Measurements from ENCODE around the gene CITED2.

Gene CITED2

DNA sequence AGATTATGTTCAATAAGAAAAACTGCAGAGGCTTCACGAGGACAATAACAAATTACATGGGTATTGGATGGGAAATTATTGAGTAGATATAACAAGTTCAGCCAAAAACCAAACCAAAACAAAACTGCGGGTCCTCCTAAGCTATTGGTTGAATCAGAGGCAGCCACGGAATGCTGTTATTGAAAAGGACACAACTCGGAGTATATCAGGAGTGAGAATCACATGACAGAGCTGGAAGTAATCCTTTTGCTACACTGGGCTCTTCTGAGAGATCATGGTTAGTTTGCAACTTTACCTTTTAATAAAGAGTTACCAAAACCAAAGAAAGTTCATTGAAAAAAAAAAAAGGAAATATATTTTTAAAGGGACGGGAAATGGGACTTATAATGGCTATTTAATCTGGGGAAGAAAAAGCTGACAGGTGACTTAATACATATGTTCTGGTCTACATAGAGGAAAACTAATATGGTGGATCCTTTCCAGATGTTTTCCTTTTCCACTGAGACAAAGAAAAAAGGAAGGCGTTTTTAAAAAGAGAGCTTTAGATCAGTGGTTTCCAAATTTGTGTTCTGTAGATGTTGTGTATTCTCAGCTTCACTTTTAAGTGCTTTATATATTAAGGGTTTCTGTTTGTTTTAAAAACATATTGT, 6.9 kb upstream of the CITED2 start:
- DNase-seq, result no peak

DNA sequence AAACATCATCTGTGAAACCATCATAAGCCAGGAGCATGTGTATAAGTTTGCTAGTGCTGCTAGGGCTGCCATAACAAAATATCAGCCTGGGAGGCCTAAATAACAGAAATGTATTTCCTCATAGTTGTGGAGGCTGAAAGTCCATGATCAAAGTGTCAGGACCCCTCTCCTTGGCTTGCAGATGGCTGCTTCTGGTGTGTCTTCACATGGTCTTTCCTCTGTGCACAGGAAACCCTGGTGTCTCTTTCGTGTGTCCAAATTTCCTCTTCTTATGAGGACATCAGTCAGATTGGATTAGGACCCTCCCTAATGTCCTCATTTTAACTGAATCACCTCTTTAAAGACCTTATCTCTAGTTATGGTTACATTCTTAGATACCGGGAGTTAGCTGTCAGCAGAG, 6.2 kb upstream of the CITED2 start:
- no peak for DNase-seq

DNA sequence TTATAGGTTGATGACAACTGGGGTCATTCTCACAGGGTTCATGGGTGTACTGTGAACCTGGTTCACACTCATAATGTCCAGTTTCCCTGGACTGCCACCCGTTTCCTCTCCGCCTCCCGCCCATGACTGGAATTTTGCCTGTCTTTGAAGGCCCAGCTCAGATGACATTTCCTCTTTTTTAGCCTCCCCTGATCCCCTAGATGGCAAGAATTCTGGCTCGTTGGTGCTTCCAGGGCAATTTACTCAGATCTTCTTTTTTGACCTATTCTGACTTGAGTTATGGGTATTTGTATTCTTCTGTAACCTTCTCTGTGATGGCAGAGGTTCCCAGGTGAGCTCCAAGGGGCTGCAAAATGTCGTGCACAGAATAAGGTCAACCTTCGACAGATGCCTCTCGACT, 5.7 kb upstream of the CITED2 start:
- DNase-seq, result no peak

DNA sequence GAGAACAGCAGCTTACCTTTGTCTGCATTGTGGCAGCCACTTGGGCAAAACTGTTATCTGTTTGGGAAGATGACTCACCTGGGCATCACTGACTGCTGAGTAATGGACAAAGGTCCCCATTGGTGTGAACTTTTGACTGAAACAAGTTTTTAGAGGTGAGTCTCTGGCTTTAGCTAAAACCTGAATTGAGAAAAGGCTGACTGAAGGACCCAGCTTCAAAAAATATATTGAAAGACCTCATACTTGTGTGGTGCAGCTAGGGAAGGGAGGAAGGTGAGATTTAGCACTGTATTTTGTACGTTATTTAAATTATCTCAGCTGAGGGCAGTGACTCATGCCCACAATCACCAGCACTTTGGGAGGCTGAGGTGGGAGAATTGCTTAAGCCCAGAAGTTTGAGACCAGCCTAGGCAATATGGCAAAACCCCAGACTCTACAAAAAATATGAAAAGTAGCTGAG, 4.5 kb upstream of the CITED2 start:
- DNase-seq, result no peak

DNA sequence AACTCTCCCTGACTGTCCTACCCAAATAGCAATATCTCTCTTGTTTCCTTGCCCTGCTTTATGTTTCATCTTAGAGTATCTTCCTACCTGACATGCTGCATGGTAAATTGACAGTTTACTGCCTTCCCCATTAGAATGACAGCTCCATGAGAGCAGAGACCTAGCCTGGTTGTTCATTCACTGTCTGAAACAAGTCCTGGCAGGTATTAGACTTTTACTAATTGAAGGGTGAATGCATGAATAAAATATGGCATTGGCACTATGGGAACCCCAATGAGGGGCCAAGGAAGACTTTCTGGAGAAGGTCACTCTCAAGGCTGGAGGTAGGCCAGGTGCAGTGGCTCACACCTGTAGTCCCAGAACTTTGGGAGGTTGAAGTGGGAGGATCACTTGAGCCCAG, 3.8 kb upstream of the CITED2 start:
- no peak for DNase-seq

DNA sequence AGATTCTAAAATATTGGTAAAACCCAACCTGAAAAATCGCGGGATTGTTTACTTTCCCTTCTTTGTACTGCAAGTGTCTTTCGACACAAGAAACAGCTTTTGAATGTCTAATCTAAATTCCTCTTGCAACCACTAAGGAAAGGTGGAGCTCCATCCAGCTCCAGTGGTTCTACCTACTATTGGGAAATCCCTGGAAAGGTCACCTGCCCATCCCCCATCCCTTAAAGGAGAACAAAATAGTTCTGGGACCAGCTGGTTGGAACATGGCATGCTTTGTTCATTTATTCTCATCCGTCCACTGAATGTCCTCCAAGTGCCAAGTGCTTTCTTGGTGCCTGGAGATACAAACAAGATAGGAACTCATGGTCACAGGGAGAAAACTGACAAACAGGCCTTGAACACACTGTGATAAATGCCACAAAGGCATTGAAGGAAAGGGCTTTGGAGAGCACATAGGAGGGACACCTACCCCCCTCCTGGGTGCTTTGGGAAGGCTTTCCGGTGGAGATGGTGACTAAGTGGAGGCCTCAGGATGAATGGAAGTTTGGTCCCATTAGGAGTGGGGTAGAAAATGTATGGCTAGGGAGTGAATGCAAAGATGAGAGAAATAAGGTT, 2.3 kb upstream of the CITED2 start:
- no peak for DNase-seq

DNA sequence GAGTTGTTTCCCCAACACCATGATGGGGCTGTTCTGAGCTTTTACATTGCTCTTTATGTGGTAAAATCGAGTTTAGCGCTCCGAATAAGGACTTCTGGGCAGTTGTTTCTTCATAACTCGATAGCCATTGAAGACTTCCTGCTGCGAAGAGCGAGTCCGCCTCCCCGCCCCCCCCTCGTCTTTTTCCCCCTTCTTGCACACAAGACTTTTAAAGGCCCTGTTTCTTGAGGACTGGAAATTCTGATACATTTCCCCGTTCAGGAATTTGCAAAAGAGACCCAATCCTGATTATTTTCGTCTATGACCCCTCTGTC, 1.5 kb upstream of the CITED2 start:
- DNase-seq, result no peak

DNA sequence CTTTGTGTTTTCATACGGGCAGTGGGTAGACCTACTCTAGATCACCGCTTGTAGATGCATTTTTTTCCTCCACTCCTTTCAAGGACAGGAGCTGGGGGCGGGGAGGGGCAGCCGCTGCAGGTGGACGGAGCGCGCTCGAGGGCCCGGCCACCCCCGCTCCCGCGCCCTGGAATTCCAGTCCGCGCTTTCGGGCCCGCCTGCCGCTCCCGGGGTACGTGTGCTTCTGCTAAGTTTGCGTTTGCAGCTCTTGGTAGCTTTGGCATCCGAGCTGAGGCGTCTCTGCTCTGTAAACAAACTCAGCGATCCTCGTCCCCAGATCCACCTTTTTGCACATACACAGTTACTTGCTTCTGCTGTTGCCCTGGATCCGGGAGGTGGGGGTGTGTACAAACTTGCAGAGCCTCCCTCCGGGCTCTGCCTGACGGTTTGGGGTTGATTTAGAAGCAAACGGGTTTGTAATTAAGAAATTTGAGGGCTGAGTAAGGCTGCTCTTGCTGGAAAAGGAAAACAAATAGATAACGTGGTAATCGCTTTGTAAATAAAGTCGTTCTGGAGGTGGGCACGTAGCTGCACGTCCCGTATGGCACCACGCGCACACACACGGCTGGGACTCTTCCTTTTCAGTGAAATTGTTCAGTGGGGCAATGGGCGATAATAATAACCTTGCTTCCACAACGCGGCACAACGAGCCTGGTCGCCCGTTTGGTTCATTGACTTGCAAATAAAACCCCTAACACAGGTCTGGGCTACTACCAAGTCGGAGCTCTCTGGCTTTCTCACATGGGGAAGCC, 973 bp upstream of the CITED2 start:
- peak; percentile 89 for DNase-seq

DNA sequence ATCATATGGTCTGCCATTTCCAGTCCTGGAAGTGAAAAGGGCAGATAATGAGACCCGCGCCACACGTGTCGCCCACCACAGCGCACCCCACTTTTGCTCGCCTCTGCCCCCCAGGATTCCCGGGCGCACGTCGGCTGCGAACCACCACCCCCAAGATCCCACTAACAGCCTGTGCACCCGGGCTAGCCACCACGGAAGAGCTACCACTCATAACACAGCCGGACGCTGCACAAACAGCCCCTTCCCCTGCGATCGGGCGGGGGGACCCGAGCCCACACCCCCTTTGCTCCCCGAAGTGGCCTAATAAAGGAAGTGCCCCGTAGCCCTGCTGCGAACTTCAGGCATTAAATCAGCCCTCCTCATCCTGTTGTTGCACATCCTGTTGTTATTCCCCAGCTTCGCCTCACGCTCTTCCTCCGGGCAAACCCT, 506 bp downstream of the CITED2 start:
- no peak for DNase-seq

DNA sequence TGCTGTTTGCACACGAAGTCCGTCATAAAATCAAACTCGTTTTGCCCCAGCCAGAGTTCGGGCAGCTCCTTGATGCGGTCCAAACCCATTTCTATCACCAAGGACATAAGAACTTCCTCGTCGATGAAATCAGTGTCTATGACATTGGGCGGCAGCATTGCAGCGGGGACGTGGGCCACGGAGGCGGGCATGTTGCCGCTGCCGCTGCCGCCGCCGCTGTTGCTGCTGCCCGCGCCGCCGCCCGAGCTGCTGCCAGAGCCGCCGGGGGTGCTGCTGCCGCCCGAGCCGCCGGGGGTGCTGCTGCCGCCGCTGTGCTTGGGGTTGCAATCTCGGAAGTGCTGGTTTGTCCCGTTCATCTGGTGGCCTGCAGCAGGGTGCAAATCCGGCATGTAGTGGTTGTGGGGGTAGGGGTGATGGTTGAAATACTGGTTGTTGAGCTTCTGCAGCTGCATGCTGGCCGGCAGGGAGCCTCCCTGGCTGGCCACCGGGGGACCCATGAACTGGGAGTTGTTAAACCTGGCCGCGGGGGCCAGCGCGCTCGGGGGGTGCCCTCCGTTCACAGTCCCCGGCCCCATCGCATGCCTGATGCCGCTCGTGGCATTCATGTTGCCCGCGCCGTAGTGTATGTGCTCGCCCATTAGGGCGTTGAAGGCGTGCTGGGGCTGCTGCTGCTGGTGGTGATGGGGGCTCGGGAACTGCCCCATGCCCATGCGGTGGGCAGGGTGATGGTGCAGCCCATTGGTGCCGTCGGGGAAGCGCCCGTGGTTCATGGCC, 1.1 kb downstream of the CITED2 start:
- peak; percentile 35 for DNase-seq

DNA sequence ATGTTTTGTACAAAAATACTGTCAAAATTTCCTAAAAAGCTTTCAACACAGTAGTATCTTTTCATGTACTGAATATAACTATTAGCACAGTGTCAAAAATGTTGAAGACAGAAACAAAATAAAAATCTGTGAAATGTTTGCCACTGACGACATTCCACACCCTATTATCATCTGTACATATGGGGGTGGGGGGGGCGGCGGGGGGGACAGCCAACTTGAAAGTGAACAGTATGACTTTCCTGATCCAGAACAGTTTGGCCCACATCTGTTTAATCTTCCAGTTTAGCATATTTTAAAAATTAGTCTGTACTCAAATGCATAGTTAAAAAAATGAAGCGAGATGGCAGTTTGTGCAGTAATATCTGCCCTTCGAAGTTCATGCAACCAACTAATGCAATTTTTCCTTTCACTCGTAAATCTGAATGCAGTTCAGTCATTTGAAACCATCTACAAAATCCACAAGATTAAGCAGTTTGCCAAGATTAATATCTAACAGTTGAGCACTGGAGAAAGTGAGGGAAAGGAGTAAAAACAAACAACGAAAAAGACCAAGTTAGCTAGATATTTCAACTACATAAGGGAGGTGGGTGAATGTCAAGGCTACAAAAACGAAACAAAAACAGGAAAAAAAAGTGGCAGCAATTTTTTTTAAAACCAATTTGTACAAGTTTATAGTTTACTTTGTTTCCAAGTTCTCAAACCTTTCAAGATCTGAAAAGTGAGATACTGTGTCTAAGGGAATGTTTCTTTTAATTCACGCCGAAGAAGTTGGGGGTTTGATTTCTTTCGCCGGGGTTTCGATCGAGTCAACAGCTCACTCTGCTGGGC, 1.9 kb downstream of the CITED2 start:
- no peak for DNase-seq

DNA sequence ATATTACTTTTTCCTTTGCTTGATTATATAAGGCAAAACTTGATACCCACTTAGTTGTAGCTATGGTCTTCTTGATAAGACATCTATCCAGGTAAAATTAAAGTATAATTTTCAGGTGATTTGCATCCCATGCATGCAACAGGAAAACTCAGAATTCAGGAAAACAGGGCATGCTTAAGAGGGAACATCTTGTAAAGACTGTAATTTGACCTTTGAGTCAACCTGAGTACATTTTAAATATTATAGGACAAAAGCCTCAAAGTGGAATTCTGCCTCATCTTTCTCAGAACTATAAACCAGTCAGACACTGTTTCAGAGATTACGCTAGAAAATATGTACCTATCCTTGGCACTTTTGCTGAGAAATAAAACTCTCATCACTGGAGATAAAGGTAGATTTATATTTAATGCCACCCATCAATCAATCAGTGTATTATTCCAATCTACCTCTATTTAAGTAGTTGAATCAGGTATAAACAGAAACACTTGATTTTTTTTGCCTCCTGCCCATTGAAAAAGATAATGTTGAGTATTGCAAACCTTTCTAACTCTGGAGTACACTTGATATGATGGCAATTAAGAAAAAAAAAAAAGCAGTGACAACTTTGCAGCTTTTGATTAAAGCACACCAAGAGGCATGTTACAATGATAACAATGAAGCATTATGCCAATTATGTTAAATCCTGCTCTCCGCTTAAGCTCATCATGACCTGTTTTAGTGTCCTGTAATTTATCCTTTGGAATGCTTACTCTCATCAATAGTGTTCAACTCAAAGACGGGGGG, 2.8 kb downstream of the CITED2 start:
- no peak for DNase-seq

DNA sequence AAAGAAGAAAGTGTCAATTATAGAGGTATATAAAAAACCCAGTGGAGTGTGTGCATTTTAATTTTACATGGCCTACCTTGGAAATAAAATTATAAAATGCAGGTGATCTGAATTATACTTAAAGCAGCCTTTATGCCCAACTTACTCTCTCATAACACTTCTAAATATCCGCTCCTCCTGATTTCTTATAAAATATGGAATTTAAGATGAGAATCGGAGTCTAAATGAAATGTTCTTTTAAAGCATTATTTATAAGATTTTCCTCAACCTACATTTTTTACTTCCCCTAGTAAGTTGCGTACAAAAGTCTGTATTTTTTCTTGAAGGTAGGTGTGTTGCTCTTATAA, 3.5 kb downstream of the CITED2 start:
- no peak for DNase-seq

DNA sequence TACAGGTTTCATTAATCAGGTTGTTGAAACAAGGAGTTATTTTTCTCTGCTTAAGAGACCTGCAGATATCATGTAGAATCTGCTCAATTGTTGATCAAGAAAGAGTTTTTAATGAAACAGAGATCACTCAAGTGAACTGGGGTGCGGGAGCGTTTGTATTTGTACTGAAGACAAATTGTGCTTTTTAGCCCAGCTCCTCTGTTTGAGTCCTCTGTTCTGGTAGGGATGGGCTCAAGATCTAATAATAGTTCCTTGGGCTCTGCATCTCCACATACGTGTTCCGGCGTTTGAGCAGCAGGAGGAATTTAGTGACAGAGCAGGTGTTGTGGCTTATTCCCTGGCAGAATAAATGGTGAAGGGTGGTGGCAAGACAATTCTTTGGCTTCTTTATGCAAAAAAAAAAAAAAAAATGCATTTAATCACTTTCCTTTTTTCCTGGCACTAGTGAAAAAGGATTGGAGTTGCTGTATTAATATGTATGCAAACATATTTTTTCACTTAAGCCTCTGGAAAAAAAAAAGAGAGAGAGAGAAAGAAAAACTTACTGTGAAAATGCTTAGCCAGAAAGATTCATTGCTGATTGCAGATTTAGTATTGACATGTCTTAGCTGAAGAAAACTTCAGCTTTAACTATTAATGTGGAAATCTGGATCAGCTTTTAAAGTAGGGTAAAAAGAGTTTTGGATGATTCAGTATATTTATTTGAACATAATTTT, 4.0 kb downstream of the CITED2 start:
- no peak for DNase-seq

DNA sequence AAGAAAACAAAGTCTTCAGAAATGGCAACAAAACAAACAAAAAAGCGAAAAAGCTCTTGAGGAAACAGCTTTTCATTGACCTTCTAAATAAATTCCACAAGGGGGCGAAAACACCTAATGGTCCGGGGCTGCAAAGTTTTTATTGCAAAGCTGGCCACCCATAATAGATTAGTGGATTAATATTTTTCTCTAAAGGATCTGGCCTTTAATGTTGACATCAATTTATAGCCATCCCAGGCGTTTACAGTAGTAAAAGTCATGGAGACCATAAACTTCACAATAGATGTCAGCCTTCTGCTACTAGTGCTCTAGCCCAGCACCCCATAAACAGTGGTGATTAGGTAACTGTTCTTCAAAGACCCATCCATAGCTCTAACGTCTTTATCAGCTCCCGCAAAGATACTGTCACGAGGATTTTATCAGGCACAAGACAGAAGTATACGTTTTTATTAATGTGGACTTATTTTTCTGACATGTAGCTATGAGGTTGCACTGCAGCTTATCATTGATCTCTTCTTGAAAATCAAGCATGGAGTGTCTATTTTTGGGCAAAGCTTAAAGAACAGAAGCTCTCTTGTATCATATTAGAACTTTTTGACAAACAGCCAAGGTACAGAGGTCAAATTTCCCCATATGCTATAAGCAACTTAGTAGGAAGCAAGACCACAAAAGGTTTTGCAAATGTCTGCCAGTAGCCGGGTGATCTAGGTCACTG, 4.7 kb downstream of the CITED2 start:
- DNase-seq, result no peak

DNA sequence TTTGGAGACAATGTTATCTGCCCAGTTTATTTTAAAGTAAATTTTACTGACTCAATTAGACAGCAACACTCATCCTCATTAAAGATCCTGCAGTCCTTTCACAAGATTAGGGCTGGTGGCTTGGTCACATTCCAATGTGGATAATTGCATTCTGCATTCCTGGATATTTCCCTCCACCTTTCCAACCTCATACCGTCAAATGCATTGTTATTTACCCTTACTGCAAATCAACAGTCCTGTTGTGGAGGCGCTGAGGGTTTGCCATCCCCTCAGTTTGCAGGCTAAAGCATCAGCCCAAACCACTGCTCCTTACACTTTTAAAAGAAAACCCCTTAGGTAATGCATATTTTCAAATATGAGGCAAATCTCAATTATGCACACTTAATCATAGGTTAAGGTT, 5.4 kb downstream of the CITED2 start:
- DNase-seq, result no peak

DNA sequence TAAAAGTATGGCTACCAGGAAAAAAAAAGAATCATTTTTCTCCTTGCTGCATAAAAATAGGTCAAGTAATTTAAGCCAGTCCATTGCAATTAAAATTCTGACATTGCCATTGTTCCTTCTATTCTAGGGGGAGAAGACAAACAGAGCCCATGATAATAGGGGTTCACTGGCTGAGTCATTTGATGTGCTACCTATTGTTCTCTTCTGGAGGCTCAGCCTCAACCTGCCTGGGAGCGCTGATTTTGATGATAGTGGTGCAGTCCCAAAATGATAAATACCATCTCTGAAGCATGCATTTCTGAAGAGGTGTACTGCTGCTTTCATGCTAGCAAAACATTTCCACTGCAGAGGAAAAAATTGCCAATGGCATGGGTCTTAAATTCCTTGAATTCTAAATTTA, 5.8 kb downstream of the CITED2 start:
- no peak for DNase-seq

DNA sequence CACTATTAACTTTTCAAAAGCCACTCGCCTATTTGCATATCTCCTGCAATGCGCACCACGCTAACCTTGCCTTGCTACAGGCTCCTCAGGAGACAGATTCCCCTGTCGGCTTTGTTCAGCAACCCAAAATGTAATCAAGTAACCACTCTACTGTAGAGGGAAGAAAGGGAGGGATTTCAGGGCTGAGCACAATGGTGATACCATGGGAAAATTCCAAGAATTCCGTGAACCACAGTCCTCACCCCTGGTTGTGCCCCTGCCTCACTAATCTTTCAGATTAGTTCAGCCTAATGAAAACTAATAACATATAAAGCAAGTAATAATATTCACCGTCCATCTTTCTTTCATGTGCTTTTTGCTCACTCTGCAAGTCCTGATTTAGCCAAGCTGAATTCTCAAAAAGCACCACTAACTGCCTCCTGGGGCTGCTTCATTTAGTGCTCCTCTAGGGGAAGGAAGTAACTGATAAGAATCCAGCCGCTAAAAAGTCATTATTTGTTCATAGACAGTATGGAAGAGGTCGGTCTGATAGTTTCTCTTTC, 6.6 kb downstream of the CITED2 start:
- no peak for DNase-seq

DNA sequence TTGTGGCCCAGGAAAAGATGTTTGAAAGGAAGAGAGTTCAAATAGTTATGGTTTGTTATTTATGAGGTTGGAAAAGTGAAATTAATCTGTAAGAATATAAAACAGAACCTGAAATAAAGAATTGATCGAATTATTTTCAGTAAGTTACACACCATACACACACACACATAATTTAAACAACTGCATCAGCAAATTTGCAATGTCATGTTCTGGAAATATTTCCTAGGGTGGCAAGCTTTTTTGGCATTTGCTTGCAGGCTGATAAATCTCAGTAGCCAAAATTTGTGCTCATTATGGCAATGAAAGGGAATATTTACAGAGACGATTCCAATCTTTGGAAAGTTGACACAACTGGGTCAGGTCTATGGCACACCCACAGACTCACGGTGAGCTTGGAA, 9.5 kb downstream of the CITED2 start:
- DNase-seq, result no peak

DNA sequence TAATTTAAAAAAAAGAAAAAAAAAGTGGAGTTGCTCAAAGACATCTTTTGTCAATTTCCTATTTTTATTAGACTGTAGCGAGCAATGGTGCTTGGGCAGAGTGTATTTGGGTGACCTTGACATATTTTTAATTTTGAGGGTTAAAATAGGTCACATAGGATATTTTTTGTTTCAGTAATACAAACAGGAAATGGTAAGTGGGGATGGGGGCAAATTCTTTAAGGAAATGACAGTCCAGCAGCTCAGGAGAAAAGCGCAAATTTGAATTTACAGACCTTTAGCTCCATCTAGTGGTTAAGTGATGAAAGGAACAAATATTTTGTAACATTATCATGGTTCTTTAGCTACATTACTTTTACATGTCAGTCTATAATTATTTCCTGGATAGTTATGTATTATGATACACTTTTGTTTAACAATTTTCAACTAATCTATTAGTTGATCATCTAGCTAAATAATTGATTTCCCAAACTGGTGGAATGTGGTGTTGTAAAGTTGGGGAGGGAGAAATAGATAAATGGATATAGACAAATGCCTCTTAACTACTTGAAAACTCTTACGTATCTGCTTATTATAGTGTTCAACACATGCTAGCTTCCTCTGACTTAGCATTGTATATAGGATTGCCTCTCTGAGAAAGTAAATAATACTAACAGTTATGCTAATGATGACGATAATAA, 10.0 kb downstream of the CITED2 start:
- peak; percentile 28 for DNase-seq

All from COR-L47 (cell line).